Bronchial epithelial cell (primary cell): ENCODE results near the gene MTFP1. TPM values are rescaled to one million over a fixed set of nuclear protein-coding genes. Genes with fewer than 3 reads are reported as not detected.

Experiments used
- DNase-seq: peaks from one replicate; pipeline ENCODE4 v3.0.0-alpha.2; 2010; ENCODE audit warnings: low read depth
- FAIRE-seq: peaks from 2 replicates; lab custom pipeline; 2011; peaks lifted over from hg19 to GRCh38; lab: Jason Lieb, UNC
- H3K27me3 ChIP-seq: 2 replicates; pipeline ENCODE4 v1.5.1; 2011; ENCODE audit warnings: low read length; ENCODE audit not compliant: control insufficient read depth, insufficient read depth
- H3K36me3 ChIP-seq: 2 replicates; pipeline ENCODE4 v1.5.1; 2011; ENCODE audit warnings: low read length; ENCODE audit not compliant: control insufficient read depth, insufficient read depth
- H3K4me3 ChIP-seq: 2 replicates; pipeline ENCODE4 v1.5.1; 2011; ENCODE audit warnings: mild to moderate bottlenecking, low read depth, low read length, control low read depth
- total RNA-seq: library from RNA; depleted of rRNA; stranded (reverse); fragments of >200 nt; gene quantifications from 2 replicates; pipeline ENCODE4 v1.2.1, GENCODE V29; 2014
- TF ChIP-seq, protein P1 (sequence below): IDR thresholded peaks from 2 replicates; pipeline ENCODE4 v1.5.1; 2011; ENCODE audit warnings: mild to moderate bottlenecking, moderate library complexity, low read length, control low read depth, inconsistent platforms; ENCODE audit not compliant: insufficient read depth, severe bottlenecking

MTFP1 gene
- total RNA-seq, 1 donor from 2014 or later, result 53.2 TPM

GRCh38 chr22:30406400-30406799 is 19.2 kb upstream of the MTFP1 start:
- TF ChIP-seq, protein P1, sequence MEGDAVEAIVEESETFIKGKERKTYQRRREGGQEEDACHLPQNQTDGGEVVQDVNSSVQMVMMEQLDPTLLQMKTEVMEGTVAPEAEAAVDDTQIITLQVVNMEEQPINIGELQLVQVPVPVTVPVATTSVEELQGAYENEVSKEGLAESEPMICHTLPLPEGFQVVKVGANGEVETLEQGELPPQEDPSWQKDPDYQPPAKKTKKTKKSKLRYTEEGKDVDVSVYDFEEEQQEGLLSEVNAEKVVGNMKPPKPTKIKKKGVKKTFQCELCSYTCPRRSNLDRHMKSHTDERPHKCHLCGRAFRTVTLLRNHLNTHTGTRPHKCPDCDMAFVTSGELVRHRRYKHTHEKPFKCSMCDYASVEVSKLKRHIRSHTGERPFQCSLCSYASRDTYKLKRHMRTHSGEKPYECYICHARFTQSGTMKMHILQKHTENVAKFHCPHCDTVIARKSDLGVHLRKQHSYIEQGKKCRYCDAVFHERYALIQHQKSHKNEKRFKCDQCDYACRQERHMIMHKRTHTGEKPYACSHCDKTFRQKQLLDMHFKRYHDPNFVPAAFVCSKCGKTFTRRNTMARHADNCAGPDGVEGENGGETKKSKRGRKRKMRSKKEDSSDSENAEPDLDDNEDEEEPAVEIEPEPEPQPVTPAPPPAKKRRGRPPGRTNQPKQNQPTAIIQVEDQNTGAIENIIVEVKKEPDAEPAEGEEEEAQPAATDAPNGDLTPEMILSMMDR, result no peak
- Histone ChIP-seq H3K27me3 (no peaks in the 10 kb centered on the region), H3K36me3 (peaks cover 30% of the 10 kb centered on the region), H3K4me3 (no peak overlapping the region)
- FAIRE-seq (no peak), DNase-seq (no peak)

- peaks cover 28% of the 10 kb centered on the region for H3K36me3 ChIP-seq
- H3K27me3 ChIP-seq, result no peaks in the 10 kb centered on the region
- FAIRE-seq (peak; percentile 93), DNase-seq (peak; percentile 80)
- TF ChIP-seq, protein P1, result no peak
- no peak overlapping the region for H3K4me3 ChIP-seq
These were observed 17.0 kb upstream of the MTFP1 start for GRCh38 chr22:30408388-30409102.

DNA sequence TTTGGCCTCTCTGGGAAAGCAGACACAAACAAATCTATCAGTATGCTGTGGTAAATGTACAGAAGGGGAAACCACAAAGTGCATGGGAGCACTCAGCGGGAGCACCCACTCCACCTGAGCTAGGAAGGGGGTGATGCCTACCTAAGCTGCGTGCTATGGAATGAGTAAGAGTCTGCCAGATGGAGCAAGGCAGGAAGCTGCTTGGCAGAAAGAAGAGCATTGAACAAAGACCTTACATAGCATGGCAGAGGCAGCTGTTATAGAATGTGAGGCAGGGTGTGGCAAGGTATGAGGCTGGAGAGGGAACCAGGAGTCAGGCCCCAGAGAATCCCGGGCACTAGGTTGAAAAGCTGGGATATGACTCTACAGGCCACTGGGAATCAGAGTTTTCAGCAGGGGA is 13.8 kb upstream of the MTFP1 start:
- H3K4me3 ChIP-seq, result no peak overlapping the region
- peaks cover 39% of the 10 kb centered on the region for H3K36me3 ChIP-seq
- DNase-seq (peak; percentile 82), FAIRE-seq (peak; percentile 93)
- H3K27me3 ChIP-seq, result no peaks in the 10 kb centered on the region
- TF ChIP-seq, protein P1, result no peak

- peaks cover 38% of the 10 kb centered on the region for H3K36me3 ChIP-seq
- no peaks in the 10 kb centered on the region for H3K27me3 ChIP-seq
- H3K4me3 ChIP-seq, result no peak overlapping the region
- DNase-seq, result no peak
- TF ChIP-seq, protein P1, result no peak
- peak; percentile 88 for FAIRE-seq
These were observed 12.6 kb upstream of the MTFP1 start for GRCh38 chr22:30413001-30413400.

DNA sequence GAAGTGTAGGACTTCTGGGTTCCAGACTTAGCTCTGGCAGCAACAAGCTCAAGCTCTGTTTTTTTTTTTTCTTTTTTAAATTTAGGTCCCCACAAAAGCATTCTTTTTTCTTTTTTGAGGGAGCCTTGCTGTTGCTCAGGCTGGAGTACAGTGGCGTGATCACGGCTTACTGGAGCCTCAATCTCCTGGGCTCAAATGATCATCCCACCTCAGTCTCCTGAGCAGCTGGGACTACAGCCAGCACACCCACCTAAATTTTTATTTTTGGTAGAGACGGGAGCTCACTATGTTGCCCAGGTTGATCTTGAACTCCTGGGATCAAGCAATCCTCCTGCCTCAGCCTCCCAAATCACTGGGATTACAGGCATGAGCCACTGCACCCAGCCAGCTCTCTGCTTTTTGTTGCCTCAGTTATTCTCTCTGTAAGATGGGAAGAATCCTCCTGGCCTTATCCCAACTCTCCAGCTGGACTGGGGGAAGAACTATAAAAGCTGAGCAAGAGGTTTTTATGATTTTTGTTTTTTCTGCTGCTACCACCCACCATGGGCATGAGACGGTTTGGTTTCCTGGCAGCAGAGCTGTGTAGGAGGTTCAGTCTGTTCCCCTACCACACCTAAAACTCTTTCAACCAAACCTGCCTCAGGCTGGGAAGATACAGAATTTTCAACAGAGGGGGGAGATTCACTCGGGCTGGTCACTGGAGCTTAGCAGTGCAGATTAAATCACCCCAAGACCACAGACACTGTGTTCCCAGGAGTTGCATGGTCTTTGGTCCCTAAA is 11.6 kb upstream of the MTFP1 start:
- TF ChIP-seq, protein P1, result no peak
- DNase-seq, result no peak
- peaks cover 42% of the 10 kb centered on the region for H3K36me3 ChIP-seq
- no peak for FAIRE-seq
- no peaks in the 10 kb centered on the region for H3K27me3 ChIP-seq
- H3K4me3 ChIP-seq, result no peak overlapping the region
